DOHH2 (cell line): Measurements from ENCODE around the gene FAM209A.
"Not testable (repeated sequence)": the region's sequence is repeated elsewhere in the genome, so short reads cannot be mapped to it uniquely, and the experiment has no call there.

Experiments used
- H3F3A ChIP-seq: fragments of 200-600 bp; sonication (generic), shearing (Covaris generic); 2 replicates; pipeline ENCODE4 v1.6.0; 2016; ENCODE audit warnings: antibody characterized with exemption, mild to moderate bottlenecking; ENCODE audit not compliant: control insufficient read depth, insufficient read depth
- H3K27ac ChIP-seq: fragments of 200-600 bp; sonication (generic); 2 replicates; pipeline ENCODE4 v1.5.1; 2014; ENCODE audit warnings: low read depth, mild to moderate bottlenecking, low read length, moderate library complexity
- H3K27me3 ChIP-seq: fragments of 200-600 bp; sonication (generic); 2 replicates; pipeline ENCODE4 v1.6.1; 2014; ENCODE audit warnings: mild to moderate bottlenecking, low read length, mixed read lengths; ENCODE audit not compliant: control insufficient read depth
- H3K36me3 ChIP-seq: fragments of 200-600 bp; sonication (generic); 2 replicates; pipeline ENCODE4 v1.6.1; 2014; ENCODE audit warnings: mild to moderate bottlenecking, low read length, moderate library complexity, mixed read lengths; ENCODE audit not compliant: control insufficient read depth
- H3K4me1 ChIP-seq: fragments of 200-600 bp; sonication (generic); 2 replicates; pipeline ENCODE4 v1.6.1; 2014; ENCODE audit warnings: mild to moderate bottlenecking, low read length, mixed read lengths; ENCODE audit not compliant: control insufficient read depth
- H3K4me2 ChIP-seq: fragments of 200-600 bp; sonication (generic); 2 replicates; pipeline ENCODE4 v1.6.0; 2014; ENCODE audit warnings: mild to moderate bottlenecking, low read length, moderate library complexity
- H3K4me3 ChIP-seq: fragments of 200-600 bp; sonication (generic); 2 replicates; pipeline ENCODE4 v1.5.1; 2014; ENCODE audit warnings: mild to moderate bottlenecking, low read length, mixed read lengths
- H3K79me2 ChIP-seq: fragments of 200-600 bp; sonication (generic); 2 replicates; pipeline ENCODE4 v1.6.1; 2014; ENCODE audit warnings: mild to moderate bottlenecking, low read length, mixed read lengths; ENCODE audit not compliant: control insufficient read depth
- H3K9me2 ChIP-seq: fragments of 200-600 bp; sonication (generic); replicated peaks from 2 replicates; pipeline ENCODE4 v1.6.1; 2014; ENCODE audit warnings: mild to moderate bottlenecking, low read length, mixed read lengths; ENCODE audit not compliant: control insufficient read depth
- H3K9me3 ChIP-seq: fragments of 200-600 bp; sonication (generic); 2 replicates; pipeline ENCODE4 v1.6.1; 2014; ENCODE audit warnings: antibody characterized with exemption, low read length, mixed read lengths; ENCODE audit not compliant: control insufficient read depth, insufficient read depth
- H4K20me1 ChIP-seq: fragments of 200-600 bp; sonication (generic); 2 replicates; pipeline ENCODE4 v1.6.0; 2014; ENCODE audit warnings: low read depth, mild to moderate bottlenecking, antibody characterized with exemption, low read length, moderate library complexity; ENCODE audit not compliant: control insufficient read depth, insufficient read depth
- EZH2phosphoT487 ChIP-seq: fragments of 200-600 bp; sonication (generic); IDR thresholded peaks from 2 replicates; pipeline ENCODE4 v1.6.1; 2017; ENCODE audit warnings: borderline replicate concordance, mild to moderate bottlenecking, antibody characterized with exemption, low read length, moderate library complexity, mixed read lengths
- TF ChIP-seq, protein P1 (sequence below): fragments of 200-600 bp; sonication (generic); IDR thresholded peaks from one replicate; pipeline ENCODE4 v1.5.1; 2014; ENCODE audit warnings: antibody characterized with exemption, mild to moderate bottlenecking, low read depth, low read length; ENCODE audit not compliant: poor library complexity, severe bottlenecking

FAM209A gene

DNA sequence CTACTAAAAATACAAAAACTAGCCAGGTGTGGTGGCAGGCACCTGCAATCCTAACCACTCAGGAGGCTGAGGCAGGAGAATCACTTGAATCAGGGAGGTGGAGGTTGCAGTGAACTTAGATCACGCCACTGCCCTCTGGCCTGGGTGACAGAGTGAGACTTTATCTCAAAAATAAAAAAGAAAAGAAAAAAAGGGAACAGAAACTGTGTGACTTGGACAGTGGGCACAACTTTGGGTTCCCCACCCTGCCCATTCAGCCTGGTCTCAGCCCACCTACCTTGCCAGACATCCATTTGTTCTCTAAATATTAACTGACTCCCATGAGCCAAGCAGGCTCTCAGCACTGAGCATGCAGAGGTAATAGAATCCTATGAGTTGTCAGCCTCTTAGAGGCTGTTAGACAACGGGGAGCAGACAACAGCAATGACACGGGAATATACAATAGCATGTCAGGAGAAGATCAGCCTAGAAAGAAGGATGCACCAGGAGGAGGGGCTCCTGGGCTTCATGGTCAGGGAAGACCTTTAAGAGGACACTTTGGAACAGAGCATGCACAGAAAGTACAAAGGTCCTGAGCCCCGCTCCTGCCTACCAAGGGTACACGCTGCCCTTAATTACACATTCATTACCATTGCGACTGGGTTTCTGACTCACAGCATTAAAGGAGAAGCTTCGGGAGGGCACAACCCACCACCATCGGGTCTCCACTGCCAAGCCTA lies 28.5 kb downstream of the FAM209A start:
- no peak for TF ChIP-seq EZH2phosphoT487
- TF ChIP-seq, protein P1, sequence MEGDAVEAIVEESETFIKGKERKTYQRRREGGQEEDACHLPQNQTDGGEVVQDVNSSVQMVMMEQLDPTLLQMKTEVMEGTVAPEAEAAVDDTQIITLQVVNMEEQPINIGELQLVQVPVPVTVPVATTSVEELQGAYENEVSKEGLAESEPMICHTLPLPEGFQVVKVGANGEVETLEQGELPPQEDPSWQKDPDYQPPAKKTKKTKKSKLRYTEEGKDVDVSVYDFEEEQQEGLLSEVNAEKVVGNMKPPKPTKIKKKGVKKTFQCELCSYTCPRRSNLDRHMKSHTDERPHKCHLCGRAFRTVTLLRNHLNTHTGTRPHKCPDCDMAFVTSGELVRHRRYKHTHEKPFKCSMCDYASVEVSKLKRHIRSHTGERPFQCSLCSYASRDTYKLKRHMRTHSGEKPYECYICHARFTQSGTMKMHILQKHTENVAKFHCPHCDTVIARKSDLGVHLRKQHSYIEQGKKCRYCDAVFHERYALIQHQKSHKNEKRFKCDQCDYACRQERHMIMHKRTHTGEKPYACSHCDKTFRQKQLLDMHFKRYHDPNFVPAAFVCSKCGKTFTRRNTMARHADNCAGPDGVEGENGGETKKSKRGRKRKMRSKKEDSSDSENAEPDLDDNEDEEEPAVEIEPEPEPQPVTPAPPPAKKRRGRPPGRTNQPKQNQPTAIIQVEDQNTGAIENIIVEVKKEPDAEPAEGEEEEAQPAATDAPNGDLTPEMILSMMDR, result no peak
- no peaks in the 10 kb centered on the region for H3K9me2 ChIP-seq
- no peaks in the 10 kb centered on the region for H3K36me3 ChIP-seq
- no peaks in the 10 kb centered on the region for H3F3A ChIP-seq
- H3K4me1 ChIP-seq, result peaks cover 16% of the 10 kb centered on the region
- no peaks in the 10 kb centered on the region for H3K27me3 ChIP-seq
- H3K79me2 ChIP-seq, result no peaks in the 10 kb centered on the region
- no peak overlapping the region for H3K4me3 ChIP-seq
- no peak overlapping the region for H3K4me2 ChIP-seq
- H3K9me3 ChIP-seq, result no peaks in the 10 kb centered on the region
- H4K20me1 ChIP-seq, result no peaks in the 10 kb centered on the region
- H3K27ac ChIP-seq, result no peak overlapping the region

DNA sequence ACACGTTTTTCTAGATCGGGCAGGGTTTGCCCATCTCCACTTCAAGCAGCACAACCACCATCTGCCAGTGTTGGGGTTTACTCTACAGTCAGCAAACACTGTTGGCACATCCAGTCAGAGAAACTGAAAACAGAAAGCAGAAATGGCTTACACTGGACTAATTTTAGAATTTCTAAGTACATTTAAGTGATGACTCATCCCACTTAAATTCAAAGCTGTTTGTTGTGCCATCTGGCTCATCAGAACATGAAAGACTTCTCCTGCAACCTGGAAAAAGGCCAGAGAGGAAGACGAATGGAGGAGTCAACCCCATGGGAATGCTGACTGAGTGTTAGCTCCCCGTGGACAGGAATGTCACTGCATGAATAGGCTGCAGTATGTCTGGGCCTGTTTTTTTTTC lies 30.3 kb downstream of the FAM209A start:
- Histone ChIP-seq H3K4me2 (peak overlapping the region; percentile 28), H3K27me3 (no peaks in the 10 kb centered on the region), H3K79me2 (no peaks in the 10 kb centered on the region), H3F3A (no peaks in the 10 kb centered on the region), H3K4me1 (peaks cover 16% of the 10 kb centered on the region), H3K4me3 (no peak overlapping the region), H4K20me1 (no peaks in the 10 kb centered on the region), H3K9me2 (no peaks in the 10 kb centered on the region), H3K27ac (no peak overlapping the region), H3K36me3 (no peaks in the 10 kb centered on the region), H3K9me3 (no peaks in the 10 kb centered on the region)
- no peak for TF ChIP-seq EZH2phosphoT487
- TF ChIP-seq, protein P1, result no peak

GRCh38 chr20:56558968-56559367 lies 34.4 kb downstream of the FAM209A start:
- TF ChIP-seq, protein P1, result no peak
- TF ChIP-seq EZH2phosphoT487, result no peak
- H3K79me2 ChIP-seq, result no peaks in the 10 kb centered on the region
- no peaks in the 10 kb centered on the region for H4K20me1 ChIP-seq
- no peaks in the 10 kb centered on the region for H3K27me3 ChIP-seq
- H3K4me2 ChIP-seq, result no peak overlapping the region
- H3K9me3 ChIP-seq, result no peaks in the 10 kb centered on the region
- no peak overlapping the region for H3K4me3 ChIP-seq
- H3K9me2 ChIP-seq, result no peaks in the 10 kb centered on the region
- no peaks in the 10 kb centered on the region for H3K36me3 ChIP-seq
- no peaks in the 10 kb centered on the region for H3F3A ChIP-seq
- no peak overlapping the region for H3K27ac ChIP-seq
- peaks cover 13% of the 10 kb centered on the region for H3K4me1 ChIP-seq

GRCh38 chr20:56564526-56564925 lies 40.0 kb downstream of the FAM209A start:
- H3K36me3 ChIP-seq, H3K27me3 ChIP-seq, H3K4me2 ChIP-seq, H3F3A ChIP-seq, H3K79me2 ChIP-seq, H3K9me3 ChIP-seq, H3K4me3 ChIP-seq, H3K4me1 ChIP-seq, H3K27ac ChIP-seq, H4K20me1 ChIP-seq, H3K9me2 ChIP-seq: not testable (repeated sequence)
